Measurements from ENCODE around the gene CBY2.

DNA sequence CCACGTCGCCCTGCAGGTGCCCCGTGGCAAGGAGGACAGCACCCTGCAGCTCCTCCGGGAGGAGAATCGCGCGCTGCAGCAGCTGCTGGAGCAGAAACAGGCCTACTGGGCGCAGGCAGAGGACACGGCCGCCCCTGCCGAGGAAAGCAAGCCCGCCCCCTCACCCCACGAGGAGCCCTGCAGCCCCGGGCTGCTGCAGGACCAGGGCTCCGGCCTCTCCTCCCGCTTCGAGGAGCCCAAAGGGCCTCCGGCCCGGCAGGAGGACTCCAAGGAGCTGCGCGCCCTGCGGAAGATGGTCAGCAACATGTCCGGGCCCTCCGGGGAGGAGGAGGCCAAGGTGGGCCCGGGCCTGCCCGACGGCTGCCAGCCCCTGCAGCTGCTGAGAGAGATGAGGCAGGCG lies 11.6 kb downstream of the CBY2 start:
- TF ChIP-seq POLR2AphosphoS5 (IDR thresholded peaks at IDR 0.05; ENCODE audit: borderline replicate concordance, low read depth, low read length), result no peak
- TF ChIP-seq EZH2 (IDR thresholded peaks at IDR 0.05), result no peak

All from SK-N-MC (cell line).